Osteocyte (in vitro differentiated cells): ENCODE measurements around the gene APOL4. TPM values are rescaled to one million over a fixed set of nuclear protein-coding genes. Genes with fewer than 3 reads are reported as not detected.

Experiments used
- DNase-seq: peaks from one replicate; pipeline ENCODE4 v3.0.0; 2021; ENCODE audit warnings: mixed read lengths; ENCODE audit not compliant: unreplicated experiment; ENCODE audit errors: extremely low spot score
- H3K27ac Mint-ChIP-seq: one replicate; pipeline ENCODE4 v1.8.0; 2021; ENCODE audit warnings: mild to moderate bottlenecking, mixed read lengths; ENCODE audit not compliant: unreplicated experiment
- H3K27me3 Mint-ChIP-seq: one replicate; pipeline ENCODE4 v1.8.0; 2021; ENCODE audit warnings: mixed read lengths; ENCODE audit not compliant: unreplicated experiment
- H3K36me3 Mint-ChIP-seq: one replicate; pipeline ENCODE4 v1.8.0; 2021; ENCODE audit warnings: mixed read lengths; ENCODE audit not compliant: unreplicated experiment
- H3K4me1 Mint-ChIP-seq: one replicate; pipeline ENCODE4 v1.8.0; 2021; ENCODE audit warnings: mixed read lengths; ENCODE audit not compliant: unreplicated experiment
- H3K4me3 Mint-ChIP-seq: one replicate; pipeline ENCODE4 v1.8.0; 2021; ENCODE audit warnings: mild to moderate bottlenecking, moderate library complexity, mixed read lengths; ENCODE audit not compliant: unreplicated experiment
- H3K9me3 Mint-ChIP-seq: one replicate; pipeline ENCODE4 v1.8.0; 2021; ENCODE audit warnings: mixed read lengths; ENCODE audit not compliant: unreplicated experiment
- total RNA-seq: library from RNA; stranded (reverse); gene quantifications from 2 replicates; pipeline ENCODE4 v1.2.1, GENCODE V29; 2021
- TF ChIP-seq, protein P1 (sequence below): fragments of 200-600 bp; sonication (generic); IDR thresholded peaks from 2 replicates; pipeline ENCODE4 v1.5.0; 2021; ENCODE audit warnings: antibody characterized with exemption, mild to moderate bottlenecking, moderate library complexity

The APOL4 gene
- total RNA-seq, 1 donor from 2014 or later = not detected

DNA sequence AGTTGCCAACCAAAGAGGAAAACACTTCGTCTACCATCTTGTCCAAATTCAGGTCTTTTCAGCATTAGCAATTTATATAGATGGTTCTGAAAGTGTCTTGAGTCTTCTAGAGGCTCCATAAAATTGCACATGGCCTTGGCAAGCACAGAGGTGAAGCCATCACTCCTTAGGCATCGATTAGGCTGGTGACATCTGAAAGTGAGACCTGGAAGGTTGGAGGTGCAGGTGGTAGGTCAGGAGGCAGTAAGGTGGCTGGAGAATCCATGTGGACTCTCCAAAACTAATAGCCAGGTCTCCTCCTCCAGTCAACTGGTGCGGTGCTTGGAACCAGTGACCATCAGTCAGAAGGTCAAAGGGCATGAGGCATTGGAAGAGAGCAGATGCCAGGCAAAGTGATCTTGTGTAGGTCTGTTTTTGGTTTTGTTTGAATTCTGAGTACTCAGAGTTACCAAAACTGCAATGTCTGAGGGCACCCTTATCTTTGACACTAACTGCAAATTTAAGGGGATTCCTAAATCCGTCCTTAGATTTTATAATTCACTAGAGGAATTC lies 44.3 kb upstream of the APOL4 start:
- Mint-ChIP-seq H3K36me3 (no peaks in the 10 kb centered on the region), H3K4me3 (no peak overlapping the region), H3K4me1 (peaks cover 24% of the 10 kb centered on the region), H3K27ac (no peak overlapping the region), H3K27me3 (peaks cover 6% of the 10 kb centered on the region), H3K9me3 (peaks cover 7% of the 10 kb centered on the region)
- TF ChIP-seq, protein P1, sequence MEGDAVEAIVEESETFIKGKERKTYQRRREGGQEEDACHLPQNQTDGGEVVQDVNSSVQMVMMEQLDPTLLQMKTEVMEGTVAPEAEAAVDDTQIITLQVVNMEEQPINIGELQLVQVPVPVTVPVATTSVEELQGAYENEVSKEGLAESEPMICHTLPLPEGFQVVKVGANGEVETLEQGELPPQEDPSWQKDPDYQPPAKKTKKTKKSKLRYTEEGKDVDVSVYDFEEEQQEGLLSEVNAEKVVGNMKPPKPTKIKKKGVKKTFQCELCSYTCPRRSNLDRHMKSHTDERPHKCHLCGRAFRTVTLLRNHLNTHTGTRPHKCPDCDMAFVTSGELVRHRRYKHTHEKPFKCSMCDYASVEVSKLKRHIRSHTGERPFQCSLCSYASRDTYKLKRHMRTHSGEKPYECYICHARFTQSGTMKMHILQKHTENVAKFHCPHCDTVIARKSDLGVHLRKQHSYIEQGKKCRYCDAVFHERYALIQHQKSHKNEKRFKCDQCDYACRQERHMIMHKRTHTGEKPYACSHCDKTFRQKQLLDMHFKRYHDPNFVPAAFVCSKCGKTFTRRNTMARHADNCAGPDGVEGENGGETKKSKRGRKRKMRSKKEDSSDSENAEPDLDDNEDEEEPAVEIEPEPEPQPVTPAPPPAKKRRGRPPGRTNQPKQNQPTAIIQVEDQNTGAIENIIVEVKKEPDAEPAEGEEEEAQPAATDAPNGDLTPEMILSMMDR = no peak
- DNase-seq = no peak

DNA sequence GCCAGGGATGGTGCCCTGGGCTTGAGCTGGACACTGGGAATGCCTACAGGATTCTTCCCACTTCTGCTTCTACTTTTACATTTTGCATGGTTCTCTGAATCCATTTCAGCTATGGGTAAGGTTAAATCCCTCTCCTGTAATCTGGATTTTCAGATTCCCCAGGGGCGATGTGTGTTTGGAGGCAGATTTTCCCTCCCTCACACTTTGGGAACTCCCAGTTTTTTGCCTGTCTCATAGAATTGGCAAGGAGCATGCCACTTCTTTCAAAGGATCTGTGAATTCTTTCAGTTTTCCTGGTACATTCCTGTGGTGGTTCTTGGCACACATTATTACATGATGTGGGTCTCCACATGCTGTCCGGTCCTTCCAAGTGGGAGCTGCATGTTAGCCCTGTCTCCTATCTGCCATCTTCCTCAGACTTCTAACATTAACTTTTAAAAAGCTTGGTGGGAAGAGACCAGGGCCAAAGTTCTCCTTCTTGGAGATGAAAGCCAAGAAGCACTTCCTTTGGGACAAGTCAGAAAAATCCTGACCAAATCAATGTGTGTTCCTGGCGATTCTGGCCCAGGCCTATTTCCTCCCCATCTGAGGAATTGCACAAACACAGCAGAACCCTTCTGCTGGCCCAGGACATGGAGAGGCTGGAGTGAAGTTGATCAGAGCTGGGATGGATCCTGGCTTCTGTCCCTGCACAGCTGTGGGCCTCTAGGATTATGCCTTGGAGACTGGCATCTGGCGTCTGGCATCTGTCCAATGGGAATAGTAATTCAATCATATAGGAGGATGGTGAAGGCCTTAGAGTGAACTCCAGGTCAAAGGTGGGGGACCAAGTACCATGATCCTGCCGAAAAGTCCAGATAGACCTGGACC lies 43.1 kb upstream of the APOL4 start:
- DNase-seq = no peak
- TF ChIP-seq, protein P1 = no peak
- Mint-ChIP-seq H3K4me1 (peaks cover 20% of the 10 kb centered on the region), H3K27me3 (peaks cover 6% of the 10 kb centered on the region), H3K27ac (peak overlapping the region; percentile 86), H3K36me3 (no peaks in the 10 kb centered on the region), H3K4me3 (no peak overlapping the region), H3K9me3 (peaks cover 7% of the 10 kb centered on the region)

DNA sequence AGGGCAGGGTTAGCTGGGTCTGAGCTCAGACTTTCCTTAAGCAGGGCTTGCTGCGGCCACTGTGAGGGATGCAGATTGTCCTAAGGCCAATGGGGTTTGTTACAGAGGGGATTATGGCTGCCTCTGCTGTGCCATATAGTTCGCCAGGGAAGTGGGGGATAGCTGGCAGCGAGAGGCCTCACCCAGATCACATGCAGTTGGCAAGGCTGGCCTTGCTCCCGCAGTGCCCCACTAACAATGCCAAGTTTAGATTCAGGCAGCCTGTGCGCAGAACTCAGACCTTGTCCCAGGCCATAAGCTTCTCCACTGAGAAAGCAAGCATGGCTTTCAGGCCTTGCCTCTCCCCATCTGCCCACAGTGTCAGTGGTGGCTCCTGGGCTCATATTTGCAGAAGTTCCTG lies 42.4 kb upstream of the APOL4 start:
- Mint-ChIP-seq H3K27me3 (peaks cover 6% of the 10 kb centered on the region), H3K27ac (no peak overlapping the region), H3K4me3 (no peak overlapping the region), H3K4me1 (peaks cover 28% of the 10 kb centered on the region), H3K9me3 (peaks cover 7% of the 10 kb centered on the region), H3K36me3 (no peaks in the 10 kb centered on the region)
- DNase-seq = no peak
- TF ChIP-seq, protein P1 = no peak

DNA sequence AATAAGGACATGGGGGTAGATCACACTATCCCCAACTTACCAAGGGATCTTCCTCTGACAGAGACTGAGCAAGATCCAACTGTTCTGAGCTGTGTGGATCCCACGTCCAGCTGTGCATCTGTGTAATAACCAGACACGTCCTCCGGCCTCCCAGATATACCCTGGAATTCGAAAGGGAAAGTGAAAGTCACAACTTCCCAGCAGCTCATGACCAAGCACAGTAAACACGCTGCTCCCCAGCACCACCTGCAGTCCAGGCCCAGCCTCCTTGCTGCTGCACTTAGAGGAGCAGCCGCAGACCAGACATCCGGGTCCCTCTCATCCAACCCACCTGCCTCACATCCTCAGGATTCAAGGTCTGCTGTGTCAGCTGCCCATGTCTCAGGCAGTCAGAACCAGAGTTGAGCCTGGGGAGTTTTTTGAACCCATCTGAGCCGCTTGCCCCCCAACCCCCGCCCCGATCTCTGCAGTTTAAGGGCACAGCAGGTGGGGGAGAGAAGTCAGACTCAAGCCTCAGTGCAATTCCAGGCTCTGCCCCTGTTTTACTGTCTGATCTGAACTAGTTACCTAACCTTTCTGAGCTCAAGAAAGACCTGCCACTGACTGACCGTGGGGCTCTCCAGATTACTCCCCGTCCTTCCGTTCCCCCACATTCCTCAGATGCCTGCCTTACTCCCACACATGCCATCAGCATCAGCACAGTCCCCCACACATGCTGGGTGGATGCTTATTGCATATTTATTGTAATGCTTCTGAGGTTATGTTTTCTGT lies 38.0 kb upstream of the APOL4 start, which contains the start of gene APOL2:
Gene APOL2 (minus strand): TSS at position 127 of the 771 bp plus-strand sequence. CDS start 6,365 bp downstream, outside the sequence.
- peaks cover 6% of the 10 kb centered on the region for H3K27me3 Mint-ChIP-seq
- peak within 1 kb of the TSS; percentile 92 for H3K4me3 Mint-ChIP-seq
- H3K36me3 Mint-ChIP-seq = peaks cover 22% of the 10 kb centered on the region
- H3K4me1 Mint-ChIP-seq = peaks cover 64% of the 10 kb centered on the region
- TF ChIP-seq, protein P1 = peak; percentile 72
- peak; percentile 96 for DNase-seq
- peaks cover 14% of the 10 kb centered on the region for H3K9me3 Mint-ChIP-seq
- peak within 1 kb of the TSS; percentile 99 for H3K27ac Mint-ChIP-seq

DNA sequence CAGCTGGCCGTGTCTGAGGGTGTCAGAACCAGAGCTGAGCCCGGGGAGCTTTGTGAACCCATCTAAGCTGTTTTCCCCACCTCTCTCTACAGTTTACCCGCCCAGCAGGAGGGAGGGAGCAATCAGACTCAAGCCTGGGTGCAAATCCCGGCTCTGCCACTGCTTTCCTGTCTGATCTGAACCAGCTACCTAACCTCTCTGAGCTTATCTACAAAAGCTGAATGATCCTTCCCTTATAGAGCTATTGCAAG lies 37.5 kb upstream of the APOL4 start:
- Mint-ChIP-seq H3K4me1 (peaks cover 64% of the 10 kb centered on the region), H3K27me3 (peaks cover 6% of the 10 kb centered on the region), H3K27ac (peak overlapping the region; percentile 99), H3K36me3 (peaks cover 22% of the 10 kb centered on the region), H3K4me3 (peak overlapping the region; percentile 92), H3K9me3 (peaks cover 14% of the 10 kb centered on the region)
- no peak for DNase-seq
- TF ChIP-seq, protein P1 = no peak
